ENCODE data around the gene SLC6A1.
"Not testable (repeated sequence)": the region's sequence is repeated elsewhere in the genome, so short reads cannot be mapped to it uniquely, and the experiment has no call there.

The SLC6A1 gene

DNA sequence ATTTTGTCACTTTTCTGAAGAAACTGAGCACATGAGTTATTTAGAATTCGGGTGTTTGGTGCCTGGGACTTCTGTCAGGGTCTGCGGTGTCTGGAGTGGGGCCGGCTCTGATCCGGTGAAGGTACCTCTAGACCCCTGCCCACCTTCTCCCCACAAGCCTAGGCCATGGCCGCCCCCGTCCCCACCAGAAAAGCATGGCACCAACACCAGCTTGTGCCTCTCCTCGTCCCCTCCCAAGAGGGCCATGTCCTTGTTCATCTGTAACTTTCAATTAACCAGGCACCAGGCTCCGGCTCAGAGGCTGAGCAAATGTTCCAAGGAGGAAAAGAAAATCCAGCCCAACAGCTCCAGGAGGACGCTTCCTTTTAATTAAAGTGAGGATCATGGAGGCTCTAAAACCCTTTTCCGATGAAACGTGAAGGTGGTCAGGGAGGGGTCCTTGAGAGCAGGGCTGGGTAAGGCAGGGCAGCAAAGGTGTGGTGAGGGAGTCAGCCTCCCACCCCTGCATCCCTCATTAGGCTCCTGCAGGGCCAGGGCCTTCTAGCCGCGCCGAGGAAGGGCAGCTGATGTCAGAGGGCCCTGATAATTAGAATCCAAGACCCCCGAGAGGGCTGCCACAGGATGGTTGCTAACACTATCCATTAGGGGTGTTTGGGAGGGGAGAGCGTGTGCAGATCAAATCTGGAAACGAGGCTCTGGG is 62.3 kb downstream of the SLC6A1 start:
- Histone ChIP-seq H3K4me1 (ENCODE audit: control insufficient read depth in 5 of 5, insufficient read depth in 5 of 5, low read length in 5 of 5) (peaks cover 0 to 6% (median 0%) of the 10 kb centered on the region in 5 donors), H3K9ac (ENCODE audit: low read length in 5 of 5) (no peak overlapping the region), H3K36me3 (ENCODE audit: control insufficient read depth in 5 of 5, insufficient read depth in 5 of 5, low read length in 5 of 5) (no peaks in the 10 kb centered on the region), H3K4me3 (ENCODE audit: low read depth in 1 of 5, low read length in 5 of 5) (no peak overlapping the region), H3K27ac (ENCODE audit: low read depth, low read length) (no peak overlapping the region), H3K9me3 (ENCODE audit: control insufficient read depth in 5 of 5, low read length in 5 of 5) (no peaks in the 10 kb centered on the region), H3K27me3 (ENCODE audit: control insufficient read depth in 5 of 5, insufficient read depth in 4 of 5, low read length in 5 of 5) (peaks cover 8 to 32% (median 27%) of the 10 kb centered on the region in 5 donors)

DNA sequence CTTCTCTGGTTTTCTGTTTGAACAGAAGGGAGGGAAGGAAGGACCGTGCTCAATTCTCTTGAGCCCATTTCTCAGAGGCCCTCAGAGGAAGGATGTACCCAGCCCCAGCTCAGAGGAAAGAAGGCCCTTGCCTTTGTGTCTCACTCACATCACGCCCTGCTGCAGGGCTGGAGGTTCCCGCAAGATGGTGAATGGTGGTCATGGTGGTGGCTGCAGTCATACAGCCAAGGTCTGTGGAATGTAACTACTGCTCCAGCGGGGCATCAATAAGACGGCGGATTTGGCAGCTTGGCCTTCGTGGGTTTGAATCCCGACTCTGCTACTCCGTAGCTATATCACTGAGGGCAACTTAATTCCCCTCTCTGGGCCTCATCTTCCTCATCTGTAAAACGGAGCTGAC is 62.9 kb downstream of the SLC6A1 start:
- Histone ChIP-seq H3K9me3 (ENCODE audit: control insufficient read depth in 5 of 5, low read length in 5 of 5) (no peaks in the 10 kb centered on the region), H3K27me3 (ENCODE audit: control insufficient read depth in 5 of 5, insufficient read depth in 4 of 5, low read length in 5 of 5) (peaks cover 8 to 33% (median 27%) of the 10 kb centered on the region in 5 donors), H3K4me1 (ENCODE audit: control insufficient read depth in 5 of 5, insufficient read depth in 5 of 5, low read length in 5 of 5) (peaks cover 0 to 9% (median 3%) of the 10 kb centered on the region in 5 donors), H3K36me3 (ENCODE audit: control insufficient read depth in 5 of 5, insufficient read depth in 5 of 5, low read length in 5 of 5) (no peaks in the 10 kb centered on the region), H3K27ac (ENCODE audit: low read depth, low read length) (no peak overlapping the region), H3K9ac (ENCODE audit: low read length in 5 of 5) (no peak overlapping the region), H3K4me3 (ENCODE audit: low read depth in 1 of 5, low read length in 5 of 5) (no peak overlapping the region)

DNA sequence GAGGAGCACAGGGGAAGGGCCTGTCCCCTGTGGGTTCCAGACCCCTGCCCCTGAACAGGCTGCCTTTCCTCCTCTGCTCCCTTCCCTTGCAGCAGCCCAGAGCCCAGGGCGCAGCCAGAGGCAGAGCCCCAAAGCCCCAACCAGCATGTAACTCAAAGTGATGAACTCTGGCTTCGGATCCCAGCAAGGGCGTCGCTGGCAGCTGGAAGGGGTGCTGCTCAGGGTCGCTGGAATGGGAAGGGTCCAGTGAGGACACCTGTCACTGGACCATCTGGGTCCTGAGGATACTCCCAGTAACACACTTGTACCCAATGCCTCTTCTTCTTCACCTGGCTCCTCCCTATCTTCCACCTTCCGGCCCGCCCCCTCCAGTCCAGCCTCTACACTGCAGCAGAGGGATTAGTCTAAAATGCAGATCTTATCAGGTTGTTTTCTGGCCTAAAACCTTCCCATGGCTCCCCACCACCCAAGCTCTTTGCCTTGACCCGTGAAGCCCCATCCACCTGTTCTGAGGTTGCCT is 64.0 kb downstream of the SLC6A1 start:
- Histone ChIP-seq H3K27ac (ENCODE audit: low read depth, low read length) (no peak overlapping the region), H3K9me3 (ENCODE audit: control insufficient read depth in 5 of 5, low read length in 5 of 5) (no peaks in the 10 kb centered on the region), H3K27me3 (ENCODE audit: control insufficient read depth in 5 of 5, insufficient read depth in 4 of 5, low read length in 5 of 5) (peaks cover 8 to 28% (median 22%) of the 10 kb centered on the region in 5 donors), H3K4me1 (ENCODE audit: control insufficient read depth in 5 of 5, insufficient read depth in 5 of 5, low read length in 5 of 5) (peaks cover 0 to 16% (median 9%) of the 10 kb centered on the region in 5 donors), H3K4me3 (ENCODE audit: low read depth in 1 of 5, low read length in 5 of 5) (no peak overlapping the region), H3K36me3 (ENCODE audit: control insufficient read depth in 5 of 5, insufficient read depth in 5 of 5, low read length in 5 of 5) (no peaks in the 10 kb centered on the region), H3K9ac (ENCODE audit: low read length in 5 of 5) (no peak overlapping the region)

DNA sequence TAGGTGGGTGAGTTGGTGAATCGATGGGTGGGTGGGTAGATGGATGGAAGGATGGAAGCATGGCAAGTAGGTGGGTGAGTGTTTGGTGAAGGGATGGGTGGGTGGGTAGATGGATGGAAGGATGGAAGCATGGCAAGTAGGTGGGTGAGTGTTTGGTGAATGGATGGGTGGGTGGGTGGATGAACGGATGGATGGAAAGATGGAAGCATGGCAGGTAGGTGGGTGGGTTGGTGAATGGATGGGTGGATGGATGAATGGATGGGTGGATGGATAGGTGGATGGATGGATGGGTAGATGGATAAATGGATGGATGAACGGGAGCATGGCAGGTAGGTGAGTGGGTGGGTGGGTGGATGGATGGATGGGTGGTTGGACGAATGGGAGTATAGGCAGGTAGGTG is 65.1 kb downstream of the SLC6A1 start:
- Histone ChIP-seq H3K4me1 (ENCODE audit: control insufficient read depth in 5 of 5, insufficient read depth in 5 of 5, low read length in 5 of 5) (peaks cover 0 to 16% (median 9%) of the 10 kb centered on the region in 5 donors), H3K4me3 (ENCODE audit: low read depth in 1 of 5, low read length in 5 of 5) (no peak overlapping the region), H3K27me3 (ENCODE audit: control insufficient read depth in 5 of 5, insufficient read depth in 4 of 5, low read length in 5 of 5) (peaks cover 8 to 25% (median 18%) of the 10 kb centered on the region in 5 donors), H3K9me3 (ENCODE audit: control insufficient read depth in 5 of 5, low read length in 5 of 5) (no peaks in the 10 kb centered on the region), H3K36me3 (ENCODE audit: control insufficient read depth in 5 of 5, insufficient read depth in 5 of 5, low read length in 5 of 5) (no peaks in the 10 kb centered on the region), H3K9ac (ENCODE audit: low read length in 5 of 5) (no peak overlapping the region), H3K27ac (ENCODE audit: low read depth, low read length) (no peak overlapping the region)

DNA sequence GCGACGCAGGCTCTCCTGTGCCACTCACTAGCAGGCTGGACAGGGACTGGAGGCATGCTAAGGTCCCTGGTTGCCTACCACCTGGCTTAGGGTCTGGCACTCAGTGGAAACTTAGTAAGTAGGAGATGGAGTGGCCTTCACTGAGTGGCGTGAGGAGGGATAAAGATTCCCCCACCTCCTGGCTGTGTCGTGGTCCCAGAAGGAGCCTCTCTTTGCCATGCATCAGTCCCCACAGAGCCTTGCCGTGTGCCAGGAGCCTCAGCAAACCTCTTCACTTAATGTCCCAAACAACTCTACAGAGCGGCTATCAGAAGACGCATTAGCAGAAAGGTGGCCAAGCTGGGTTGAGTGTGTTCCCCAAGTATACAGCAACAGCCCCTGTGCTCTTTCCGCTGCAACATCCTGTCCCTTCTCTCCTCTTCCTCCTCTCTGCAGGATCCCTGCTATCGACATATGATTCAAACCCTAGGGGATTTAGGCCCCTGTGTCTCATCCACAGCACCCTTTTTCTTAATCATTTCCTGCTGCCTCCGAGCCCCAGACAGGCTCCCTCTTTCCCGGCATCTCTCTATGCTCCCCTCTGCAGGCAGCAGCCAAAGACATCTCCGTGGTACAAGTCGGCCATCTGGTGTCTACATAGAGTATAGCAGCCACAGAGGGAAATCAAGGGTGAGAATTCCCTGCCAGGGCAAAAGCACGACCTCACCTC is 66.7 kb downstream of the SLC6A1 start:
- no peak overlapping the region for H3K27ac ChIP-seq (ENCODE audit: low read depth, low read length)
- no peaks in the 10 kb centered on the region for H3K36me3 ChIP-seq (ENCODE audit: control insufficient read depth in 5 of 5, insufficient read depth in 5 of 5, low read length in 5 of 5)
- no peak overlapping the region for H3K4me3 ChIP-seq (ENCODE audit: low read depth in 1 of 5, low read length in 5 of 5)
- H3K9me3 ChIP-seq (ENCODE audit: control insufficient read depth in 5 of 5, low read length in 5 of 5): no peaks in the 10 kb centered on the region
- peaks cover 0 to 16% (median 9%) of the 10 kb centered on the region in 5 donors for H3K4me1 ChIP-seq (ENCODE audit: control insufficient read depth in 5 of 5, insufficient read depth in 5 of 5, low read length in 5 of 5)
- H3K9ac ChIP-seq (ENCODE audit: low read length in 5 of 5): no peak overlapping the region
- peaks cover 8 to 25% (median 16%) of the 10 kb centered on the region in 5 donors for H3K27me3 ChIP-seq (ENCODE audit: control insufficient read depth in 5 of 5, insufficient read depth in 4 of 5, low read length in 5 of 5)

DNA sequence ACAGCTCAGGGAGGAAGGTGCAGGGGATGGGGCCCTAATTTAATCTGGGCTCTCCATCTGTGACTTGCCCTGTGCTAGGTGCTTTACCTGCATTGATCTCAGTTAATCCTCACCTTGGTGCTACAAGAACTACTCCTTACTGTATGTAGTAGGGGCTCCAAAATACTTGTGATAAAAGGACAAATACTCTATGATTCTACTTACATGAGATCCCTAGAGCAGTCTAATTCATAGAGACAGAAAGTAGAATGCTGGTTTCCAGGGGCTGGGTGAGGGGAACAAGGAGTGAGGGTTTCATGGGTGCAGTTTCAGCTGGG is 67.2 kb downstream of the SLC6A1 start:
- Histone ChIP-seq H3K4me3 (ENCODE audit: low read depth in 1 of 5, low read length in 5 of 5) (no peak overlapping the region), H3K9me3 (ENCODE audit: control insufficient read depth in 5 of 5, low read length in 5 of 5) (peaks cover 0 to 3% (median 0%) of the 10 kb centered on the region in 5 donors), H3K27me3 (ENCODE audit: control insufficient read depth in 5 of 5, insufficient read depth in 4 of 5, low read length in 5 of 5) (peaks cover 8 to 25% (median 16%) of the 10 kb centered on the region in 5 donors), H3K9ac (ENCODE audit: low read length in 5 of 5) (no peak overlapping the region), H3K4me1 (ENCODE audit: control insufficient read depth in 5 of 5, insufficient read depth in 5 of 5, low read length in 5 of 5) (peaks cover 0 to 16% (median 9%) of the 10 kb centered on the region in 5 donors), H3K27ac (ENCODE audit: low read depth, low read length) (no peak overlapping the region), H3K36me3 (ENCODE audit: control insufficient read depth in 5 of 5, insufficient read depth in 5 of 5, low read length in 5 of 5) (no peaks in the 10 kb centered on the region)

DNA sequence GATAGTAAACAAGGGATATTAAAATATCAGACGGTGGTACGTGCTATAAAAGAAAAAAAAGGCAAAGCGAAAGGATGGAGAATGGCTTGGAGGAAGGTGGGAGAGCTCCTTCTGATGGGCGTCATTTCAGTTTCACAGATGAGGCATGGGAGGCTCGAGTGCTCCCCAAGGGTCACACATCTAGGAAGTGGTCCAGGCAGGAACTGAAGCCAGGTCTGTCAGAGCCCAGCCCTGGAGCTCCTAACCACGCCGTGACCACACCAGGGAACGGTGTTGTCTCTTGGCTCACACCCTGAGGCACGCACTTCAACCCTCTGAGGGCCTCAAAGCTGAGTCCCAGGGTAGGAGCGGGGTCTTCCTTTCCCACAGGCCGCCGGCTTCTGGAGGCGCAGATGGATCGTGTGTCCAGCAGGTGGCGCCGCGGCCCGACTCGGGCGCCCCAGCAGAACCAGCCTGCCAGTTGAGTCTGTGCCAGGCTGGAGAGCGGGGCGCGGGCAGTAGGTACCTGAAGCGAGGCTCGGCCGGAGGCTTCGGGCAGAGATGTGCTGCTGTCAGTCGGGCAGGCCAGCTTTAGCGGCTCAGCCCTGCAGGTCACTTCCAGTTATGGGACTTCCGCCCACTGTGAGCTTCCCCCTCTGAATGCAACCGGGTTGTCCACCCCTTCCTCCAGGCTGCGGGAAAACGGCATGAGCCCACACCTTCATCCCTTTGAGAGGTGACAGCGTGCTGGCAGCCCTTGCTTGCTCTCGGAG is 68.1 kb downstream of the SLC6A1 start:
- H3K9ac ChIP-seq (ENCODE audit: low read length in 5 of 5): peak overlapping the region in 2 of 5 donors; percentile 26 to 43
- no peak overlapping the region for H3K27ac ChIP-seq (ENCODE audit: low read depth, low read length)
- peak overlapping the region; percentile 19 to 61 (median 47) for H3K4me3 ChIP-seq (ENCODE audit: low read depth in 1 of 5, low read length in 5 of 5)
- H3K27me3 ChIP-seq (ENCODE audit: control insufficient read depth in 5 of 5, insufficient read depth in 4 of 5, low read length in 5 of 5): peaks cover 8 to 21% (median 15%) of the 10 kb centered on the region in 5 donors
- peaks cover 0 to 16% (median 9%) of the 10 kb centered on the region in 5 donors for H3K4me1 ChIP-seq (ENCODE audit: control insufficient read depth in 5 of 5, insufficient read depth in 5 of 5, low read length in 5 of 5)
- H3K9me3 ChIP-seq (ENCODE audit: control insufficient read depth in 5 of 5, low read length in 5 of 5): peaks cover 0 to 5% (median 0%) of the 10 kb centered on the region in 5 donors
- no peaks in the 10 kb centered on the region for H3K36me3 ChIP-seq (ENCODE audit: control insufficient read depth in 5 of 5, insufficient read depth in 5 of 5, low read length in 5 of 5)

DNA sequence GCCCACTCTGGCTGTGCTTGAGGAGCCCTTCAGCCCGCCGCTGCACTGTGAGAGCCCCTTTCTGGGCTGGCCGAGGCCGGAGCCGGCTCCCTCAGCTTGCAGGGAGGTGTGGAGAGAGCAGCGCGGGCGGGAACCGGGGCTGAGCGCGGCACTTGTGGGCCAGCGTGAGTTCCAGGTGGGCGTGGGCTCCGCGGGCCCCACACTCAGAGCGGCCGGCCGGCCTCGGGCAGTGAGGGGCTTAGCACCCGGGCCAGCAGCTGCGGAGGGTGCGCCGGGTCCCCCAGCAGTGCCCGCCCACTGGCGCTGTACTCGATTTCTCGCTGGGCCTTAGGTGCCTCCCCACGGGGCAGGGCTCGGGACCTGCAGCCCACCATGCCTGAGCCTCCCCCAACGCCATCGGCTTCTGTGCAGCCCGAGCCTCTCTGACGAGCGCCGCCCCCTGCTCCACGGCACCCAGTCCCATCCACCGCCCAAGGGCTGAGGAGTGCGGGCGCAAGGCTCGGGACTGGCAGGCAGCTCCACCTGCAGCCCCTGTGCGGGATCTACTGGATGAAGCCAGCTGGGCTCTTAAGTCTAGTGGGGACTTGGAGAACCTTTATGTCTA is 68.8 kb downstream of the SLC6A1 start:
- H3K4me1 ChIP-seq (ENCODE audit: control insufficient read depth in 5 of 5, insufficient read depth in 5 of 5, low read length in 5 of 5): peaks cover 0 to 16% (median 9%) of the 10 kb centered on the region in 5 donors
- peaks cover 8 to 17% (median 15%) of the 10 kb centered on the region in 5 donors for H3K27me3 ChIP-seq (ENCODE audit: control insufficient read depth in 5 of 5, insufficient read depth in 4 of 5, low read length in 5 of 5)
- not testable (repeated sequence) for H3K9ac ChIP-seq (ENCODE audit: low read length in 5 of 5); H3K27ac ChIP-seq (ENCODE audit: low read depth, low read length); H3K36me3 ChIP-seq (ENCODE audit: control insufficient read depth in 5 of 5, insufficient read depth in 5 of 5, low read length in 5 of 5); H3K9me3 ChIP-seq (ENCODE audit: control insufficient read depth in 5 of 5, low read length in 5 of 5)
- peak overlapping the region in 4 of 5 donors; percentile 19 to 61 (median 47) for H3K4me3 ChIP-seq (ENCODE audit: low read depth in 1 of 5, low read length in 5 of 5)

DNA sequence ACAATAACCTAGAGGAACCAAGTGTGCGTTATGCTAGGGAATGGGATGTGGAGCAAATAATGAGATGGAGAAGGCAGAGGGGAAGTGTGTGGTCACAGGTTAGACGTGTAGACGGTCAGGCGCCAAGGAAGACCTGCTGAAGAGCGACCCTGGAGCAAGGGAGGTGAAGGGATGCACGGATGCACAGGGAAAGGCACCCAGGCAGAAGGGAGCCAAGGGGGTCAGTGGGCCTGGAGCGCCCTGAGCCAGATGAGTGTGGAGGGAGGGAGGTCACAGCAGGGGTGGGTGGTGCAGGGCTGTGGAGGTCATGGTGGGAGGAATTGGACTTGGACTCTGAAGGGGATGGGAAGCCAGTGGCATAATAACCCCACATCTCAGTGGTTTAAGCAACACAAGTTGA is 70.2 kb downstream of the SLC6A1 start:
- no peak overlapping the region for H3K9ac ChIP-seq (ENCODE audit: low read length in 5 of 5)
- H3K27ac ChIP-seq (ENCODE audit: low read depth, low read length): no peak overlapping the region
- peaks cover 5 to 17% (median 11%) of the 10 kb centered on the region in 5 donors for H3K27me3 ChIP-seq (ENCODE audit: control insufficient read depth in 5 of 5, insufficient read depth in 4 of 5, low read length in 5 of 5)
- no peaks in the 10 kb centered on the region for H3K36me3 ChIP-seq (ENCODE audit: control insufficient read depth in 5 of 5, insufficient read depth in 5 of 5, low read length in 5 of 5)
- H3K4me1 ChIP-seq (ENCODE audit: control insufficient read depth in 5 of 5, insufficient read depth in 5 of 5, low read length in 5 of 5): peaks cover 0 to 16% (median 9%) of the 10 kb centered on the region in 5 donors
- H3K4me3 ChIP-seq (ENCODE audit: low read depth in 1 of 5, low read length in 5 of 5): no peak overlapping the region
- peaks cover 0 to 8% (median 3%) of the 10 kb centered on the region in 5 donors for H3K9me3 ChIP-seq (ENCODE audit: control insufficient read depth in 5 of 5, low read length in 5 of 5)

Measured in subcutaneous abdominal adipose tissue (tissue), 5 donors.